ENCODE data around the gene GPR180.

Gene GPR180

GRCh38 chr13:94567581-94567980, 34.1 kb upstream of the GPR180 start:
- TF ChIP-seq USF1 (IDR thresholded peaks at IDR 0.05) (no peak), FOXM1 (IDR thresholded peaks at IDR 0.05; ENCODE audit: borderline replicate concordance, low read depth) (no peak), NFIC (IDR thresholded peaks at IDR 0.05) (no peak), YY1 (IDR thresholded peaks at IDR 0.05; ENCODE audit: low read depth) (no peak), CREB1 (IDR thresholded peaks at IDR 0.05; ENCODE audit: low read depth) (no peak), RAD21 (IDR thresholded peaks at IDR 0.05; ENCODE audit: low read depth) (no peak), REST (IDR thresholded peaks at IDR 0.05; ENCODE audit: low read depth) (no peak), EGR1 (IDR thresholded peaks at IDR 0.05) (no peak), TCF12 (IDR thresholded peaks at IDR 0.05; ENCODE audit: low read depth) (no peak), MAX (IDR thresholded peaks at IDR 0.05) (no peak), TEAD4 (IDR thresholded peaks at IDR 0.05) (no peak)

GRCh38 chr13:94568443-94568842, 33.2 kb upstream of the GPR180 start:
- TF ChIP-seq NFIC (IDR thresholded peaks at IDR 0.05) (no peak), MAX (IDR thresholded peaks at IDR 0.05) (no peak), TCF12 (IDR thresholded peaks at IDR 0.05; ENCODE audit: low read depth) (no peak), REST (IDR thresholded peaks at IDR 0.05; ENCODE audit: low read depth) (no peak), EGR1 (IDR thresholded peaks at IDR 0.05) (no peak), EP300 (IDR thresholded peaks at IDR 0.05; ENCODE audit: borderline replicate concordance) (no peak), ZBTB7A (IDR thresholded peaks at IDR 0.05; ENCODE audit: low read depth) (no peak), FOXM1 (IDR thresholded peaks at IDR 0.05; ENCODE audit: borderline replicate concordance, low read depth) (no peak), USF1 (IDR thresholded peaks at IDR 0.05) (no peak), YY1 (IDR thresholded peaks at IDR 0.05; ENCODE audit: low read depth) (no peak), TAF1 (IDR thresholded peaks at IDR 0.05; ENCODE audit: low read depth) (no peak), RAD21 (IDR thresholded peaks at IDR 0.05; ENCODE audit: low read depth) (no peak), CEBPB (IDR thresholded peaks at IDR 0.05) (no peak), TEAD4 (IDR thresholded peaks at IDR 0.05) (no peak), CREB1 (IDR thresholded peaks at IDR 0.05; ENCODE audit: low read depth) (no peak)

GRCh38 chr13:94569615-94570014, 32.0 kb upstream of the GPR180 start:
- TF ChIP-seq ZBTB7A (IDR thresholded peaks at IDR 0.05; ENCODE audit: low read depth) (no peak), EGR1 (IDR thresholded peaks at IDR 0.05) (no peak), YY1 (IDR thresholded peaks at IDR 0.05; ENCODE audit: low read depth) (no peak), EP300 (IDR thresholded peaks at IDR 0.05; ENCODE audit: borderline replicate concordance) (no peak), TCF12 (IDR thresholded peaks at IDR 0.05; ENCODE audit: low read depth) (no peak), TEAD4 (IDR thresholded peaks at IDR 0.05) (no peak), NFIC (IDR thresholded peaks at IDR 0.05) (no peak), REST (IDR thresholded peaks at IDR 0.05; ENCODE audit: low read depth) (no peak), RAD21 (IDR thresholded peaks at IDR 0.05; ENCODE audit: low read depth) (no peak), CEBPB (IDR thresholded peaks at IDR 0.05) (no peak), FOXM1 (IDR thresholded peaks at IDR 0.05; ENCODE audit: borderline replicate concordance, low read depth) (no peak), CREB1 (IDR thresholded peaks at IDR 0.05; ENCODE audit: low read depth) (no peak), TAF1 (IDR thresholded peaks at IDR 0.05; ENCODE audit: low read depth) (no peak), USF1 (IDR thresholded peaks at IDR 0.05) (no peak), MAX (IDR thresholded peaks at IDR 0.05) (no peak)

- no peak for TF ChIP-seq ZBTB7A (IDR thresholded peaks at IDR 0.05; ENCODE audit: low read depth)
- no peak for TF ChIP-seq TAF1 (IDR thresholded peaks at IDR 0.05; ENCODE audit: low read depth)
- TF ChIP-seq MAX (IDR thresholded peaks at IDR 0.05) = no peak
- no peak for TF ChIP-seq TCF12 (IDR thresholded peaks at IDR 0.05; ENCODE audit: low read depth)
- TF ChIP-seq EGR1 (IDR thresholded peaks at IDR 0.05) = no peak
- no peak for TF ChIP-seq REST (IDR thresholded peaks at IDR 0.05; ENCODE audit: low read depth)
- TF ChIP-seq USF1 (IDR thresholded peaks at IDR 0.05) = no peak
- TF ChIP-seq TEAD4 (IDR thresholded peaks at IDR 0.05) = no peak
- TF ChIP-seq FOXM1 (IDR thresholded peaks at IDR 0.05; ENCODE audit: borderline replicate concordance, low read depth) = no peak
- no peak for TF ChIP-seq EP300 (IDR thresholded peaks at IDR 0.05; ENCODE audit: borderline replicate concordance)
Observed at GRCh38 chr13:94579063-94579462, 22.6 kb upstream of the GPR180 start.

Measured in Ishikawa (cell line).